ENCODE measurements around the gene TRPM4. TPM values are rescaled to one million over a fixed set of nuclear protein-coding genes. Genes with fewer than 3 reads are reported as not detected.

Gene TRPM4
- total RNA-seq, 2 experiments from 2014 or later: 0.40 to 0.54 TPM

GRCh38 chr19:49111218-49111998, 46.2 kb upstream of the TRPM4 start:
- ChIA-PET POLR2A (interaction anchor here (0.7 kb wide), 2 partner anchors 9 to 16 kb away, joined by 3 to 4 read pairs; no protein-coding TSS in a partner anchor), CTCF (interaction anchor here (1.2 to 4.8 kb wide), 2 partner anchors 13 to 15 kb away, joined by 6 to 30 read pairs; no protein-coding TSS in a partner anchor)
- H3K36me3 Mint-ChIP-seq (ENCODE audit: low read depth): peaks cover 23% of the 10 kb centered on the region
- ATAC-seq: no peak
- no peak overlapping the region for H3K27ac Mint-ChIP-seq
- intact Hi-C loops (cut with micrococcal nuclease): no loop called here
- peaks cover 16% of the 10 kb centered on the region for H3K4me1 Mint-ChIP-seq (ENCODE audit: low read depth)
- TF ChIP-seq CTCF (IDR thresholded peaks at IDR 0.05): no peak
- DNase-seq: no peak
- H3K9me3 Mint-ChIP-seq: no peaks in the 10 kb centered on the region
- H3K4me3 Mint-ChIP-seq: no peak overlapping the region
- no peaks in the 10 kb centered on the region for H3K27me3 Mint-ChIP-seq

GRCh38 chr19:49113762-49114629, 43.6 kb upstream of the TRPM4 start, which contains the start of gene LIN7B:
LIN7B (plus strand) TSS chr19:49114370; CDS start chr19:49114405, 35 bp downstream.
- ChIA-PET CTCF (interaction anchor here (0.7 to 5.3 kb wide), 25 partner anchors 8 to 120 kb away, joined by 3 to 41 read pairs (median 7); partner anchors contain the start of genes GYS1 and RUVBL2), POLR2A (interaction anchor here (0.9 to 3.4 kb wide), 9 partner anchors 9 to 120 kb away, joined by 3 to 14 read pairs (median 5); partner anchors contain the start of genes GYS1 and RUVBL2)
- Mint-ChIP-seq H3K4me1 (ENCODE audit: low read depth) (peaks cover 28% of the 10 kb centered on the region), H3K27ac (peak within 1 kb of the TSS; percentile 21), H3K27me3 (no peaks in the 10 kb centered on the region), H3K4me3 (peak within 1 kb of the TSS; percentile 78), H3K9me3 (no peaks in the 10 kb centered on the region), H3K36me3 (ENCODE audit: low read depth) (peaks cover 10% of the 10 kb centered on the region)
- peak; percentile 71 for ATAC-seq
- intact Hi-C loops (cut with micrococcal nuclease): no loop called here
- peak; percentile 69 for DNase-seq
- TF ChIP-seq CTCF (IDR thresholded peaks at IDR 0.05): peak; percentile 72

GRCh38 chr19:49114630-49115363, 42.8 kb upstream of the TRPM4 start:
- CTCF ChIA-PET: interaction anchor here (0.7 to 5.3 kb wide), 24 partner anchors 9 to 121 kb away, joined by 3 to 41 read pairs (median 7); partner anchors contain the start of genes GYS1 and RUVBL2
- TF ChIP-seq CTCF (IDR thresholded peaks at IDR 0.05): no peak
- DNase-seq (peak; percentile 72), ATAC-seq (no peak)
- Mint-ChIP-seq H3K27ac (no peak overlapping the region), H3K4me1 (ENCODE audit: low read depth) (peaks cover 28% of the 10 kb centered on the region), H3K4me3 (peak overlapping the region; percentile 68), H3K36me3 (ENCODE audit: low read depth) (peaks cover 6% of the 10 kb centered on the region), H3K27me3 (no peaks in the 10 kb centered on the region), H3K9me3 (no peaks in the 10 kb centered on the region)
- intact Hi-C loops (cut with micrococcal nuclease): no loop called here
- POLR2A ChIA-PET: interaction anchor here (1.5 to 3.4 kb wide), 6 partner anchors 9 to 121 kb away, joined by 3 to 14 read pairs (median 8); partner anchors contain the start of genes GYS1 and RUVBL2

GRCh38 chr19:49116544-49116943, 41.0 kb upstream of the TRPM4 start:
- H3K4me3 Mint-ChIP-seq: no peak overlapping the region
- no peaks in the 10 kb centered on the region for H3K9me3 Mint-ChIP-seq
- intact Hi-C loops (cut with micrococcal nuclease): no loop called here
- ChIA-PET POLR2A (interaction anchor here (1.2 to 3.4 kb wide), 4 partner anchors 8 to 92 kb away, joined by 3 to 14 read pairs (median 6); no protein-coding TSS in a partner anchor), CTCF (interaction anchor here (2.0 to 5.3 kb wide), 3 partner anchors 11 to 82 kb away, joined by 7 to 41 read pairs (median 9); no protein-coding TSS in a partner anchor)
- DNase-seq (no peak), ATAC-seq (no peak)
- no peak for TF ChIP-seq CTCF (IDR thresholded peaks at IDR 0.05)
- H3K36me3 Mint-ChIP-seq (ENCODE audit: low read depth): peaks cover 6% of the 10 kb centered on the region
- no peak overlapping the region for H3K27ac Mint-ChIP-seq
- peaks cover 8% of the 10 kb centered on the region for H3K27me3 Mint-ChIP-seq
- H3K4me1 Mint-ChIP-seq (ENCODE audit: low read depth): peaks cover 32% of the 10 kb centered on the region
